SK-N-SH treated with all-trans-retinoic acid at 6 μM for 48 hours (cell line): ENCODE data around the gene IQGAP3.

Experiments
- GLIS3 ChIP-seq: fragments of 250-450 bp; sonication (Bioruptor Pico); IDR thresholded peaks from 2 replicates; pipeline ENCODE4 v1.5.0; 2020; ENCODE audit warnings: mild to moderate bottlenecking, moderate library complexity
- ISL1 ChIP-seq: fragments of 250-450 bp; sonication (Bioruptor Pico); IDR thresholded peaks from 2 replicates; pipeline ENCODE4 v2.1.2; 2022; ENCODE audit warnings: mild to moderate bottlenecking, moderate library complexity
- OSR1 ChIP-seq: fragments of 250-450 bp; sonication (Bioruptor Pico); IDR thresholded peaks from 2 replicates; pipeline ENCODE4 v1.8.0; 2022; ENCODE audit warnings: moderate library complexity, mild to moderate bottlenecking, inconsistent platforms
- RARB ChIP-seq: fragments of 250-450 bp; sonication (Bioruptor Pico); IDR thresholded peaks from 2 replicates; pipeline ENCODE4 v1.8.0; 2021; ENCODE audit warnings: mild to moderate bottlenecking, moderate library complexity
- ZC3H10 ChIP-seq: fragments of 250-450 bp; sonication (Bioruptor Pico); IDR thresholded peaks from 2 replicates; pipeline ENCODE4 v1.5.1; 2021; ENCODE audit warnings: mild to moderate bottlenecking, moderate library complexity
- ZFP3 ChIP-seq: fragments of 250-450 bp; sonication (Bioruptor Pico); IDR thresholded peaks from 2 replicates; pipeline ENCODE4 v1.5.0; 2020; ENCODE audit warnings: mild to moderate bottlenecking, moderate library complexity
- TF ChIP-seq, protein P1 (sequence below): fragments of 250-450 bp; sonication (Bioruptor Pico); IDR thresholded peaks from 2 replicates; pipeline ENCODE4 v1.8.0; 2020; ENCODE audit warnings: mild to moderate bottlenecking, moderate library complexity, borderline replicate concordance
- TF ChIP-seq, protein P2 (sequence below): fragments of 250-450 bp; sonication (Bioruptor Pico); IDR thresholded peaks from 2 replicates; pipeline ENCODE4 v1.5.1; 2020; ENCODE audit warnings: low read depth, mild to moderate bottlenecking, moderate library complexity

DNA sequence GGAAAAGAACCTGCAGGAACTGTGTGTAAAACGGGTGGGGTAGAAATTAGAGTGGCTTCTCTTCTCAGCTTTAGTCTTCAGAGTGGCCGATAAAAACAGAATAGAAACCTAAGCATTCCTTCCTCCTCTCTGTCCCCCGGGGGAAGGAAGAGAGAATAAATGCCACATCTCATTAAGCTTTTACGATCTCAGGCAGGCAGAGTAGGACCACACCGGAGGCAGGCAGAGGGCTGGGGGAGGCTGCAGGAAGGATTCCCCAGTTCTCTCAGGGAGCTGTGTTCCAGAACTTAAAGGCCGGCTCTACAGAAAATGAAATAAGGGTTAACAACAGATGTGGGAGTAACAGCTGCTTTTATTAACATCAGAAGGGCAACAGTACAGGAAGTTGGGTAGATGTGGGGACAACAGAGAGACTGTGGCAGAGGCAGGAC, 47.3 kb downstream of the IQGAP3 start:
- no peak for TF ChIP-seq ZC3H10 (CRISPR knock-in tag)
- TF ChIP-seq OSR1 (CRISPR knock-in tag), result no peak
- no peak for TF ChIP-seq RARB
- TF ChIP-seq, protein P1, sequence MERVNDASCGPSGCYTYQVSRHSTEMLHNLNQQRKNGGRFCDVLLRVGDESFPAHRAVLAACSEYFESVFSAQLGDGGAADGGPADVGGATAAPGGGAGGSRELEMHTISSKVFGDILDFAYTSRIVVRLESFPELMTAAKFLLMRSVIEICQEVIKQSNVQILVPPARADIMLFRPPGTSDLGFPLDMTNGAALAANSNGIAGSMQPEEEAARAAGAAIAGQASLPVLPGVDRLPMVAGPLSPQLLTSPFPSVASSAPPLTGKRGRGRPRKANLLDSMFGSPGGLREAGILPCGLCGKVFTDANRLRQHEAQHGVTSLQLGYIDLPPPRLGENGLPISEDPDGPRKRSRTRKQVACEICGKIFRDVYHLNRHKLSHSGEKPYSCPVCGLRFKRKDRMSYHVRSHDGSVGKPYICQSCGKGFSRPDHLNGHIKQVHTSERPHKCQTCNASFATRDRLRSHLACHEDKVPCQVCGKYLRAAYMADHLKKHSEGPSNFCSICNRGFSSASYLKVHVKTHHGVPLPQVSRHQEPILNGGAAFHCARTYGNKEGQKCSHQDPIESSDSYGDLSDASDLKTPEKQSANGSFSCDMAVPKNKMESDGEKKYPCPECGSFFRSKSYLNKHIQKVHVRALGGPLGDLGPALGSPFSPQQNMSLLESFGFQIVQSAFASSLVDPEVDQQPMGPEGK (CRISPR knock-in tag), result no peak
- TF ChIP-seq, protein P2, sequence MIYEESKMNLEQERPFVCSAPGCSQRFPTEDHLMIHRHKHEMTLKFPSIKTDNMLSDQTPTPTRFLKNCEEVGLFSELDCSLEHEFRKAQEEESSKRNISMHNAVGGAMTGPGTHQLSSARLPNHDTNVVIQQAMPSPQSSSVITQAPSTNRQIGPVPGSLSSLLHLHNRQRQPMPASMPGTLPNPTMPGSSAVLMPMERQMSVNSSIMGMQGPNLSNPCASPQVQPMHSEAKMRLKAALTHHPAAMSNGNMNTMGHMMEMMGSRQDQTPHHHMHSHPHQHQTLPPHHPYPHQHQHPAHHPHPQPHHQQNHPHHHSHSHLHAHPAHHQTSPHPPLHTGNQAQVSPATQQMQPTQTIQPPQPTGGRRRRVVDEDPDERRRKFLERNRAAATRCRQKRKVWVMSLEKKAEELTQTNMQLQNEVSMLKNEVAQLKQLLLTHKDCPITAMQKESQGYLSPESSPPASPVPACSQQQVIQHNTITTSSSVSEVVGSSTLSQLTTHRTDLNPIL, result no peak
- no peak for TF ChIP-seq ZFP3 (CRISPR knock-in tag)
- no peak for TF ChIP-seq GLIS3
- no peak for TF ChIP-seq ISL1
